Spleen (tissue), 7 donors: ENCODE results near the gene SCUBE1.

Experiments
- CTCF ChIP-seq, 11 experiments: fragments of 200-600 bp in 7 of 11; fragments of 450-650 bp in 4 of 11; sonication (generic) in 4 of 11; IDR thresholded peaks in 8 of 11; conservative IDR thresholded peaks in 3 of 11; 1 replicate in 7 of 11; 2 replicates in 4 of 11; pipeline versions ENCODE4 v1.4.0 to v1.8.0; 2016 to 2021; ENCODE audit warnings: antibody characterized with exemption in 11 of 11, inconsistent platforms in 4 of 11, mild to moderate bottlenecking in 1 of 11
- POLR2A ChIP-seq, 3 donors: fragments of 450-650 bp; IDR thresholded peaks; one replicate each; pipeline ENCODE4 v1.5.1; 2017; ENCODE audit warnings: antibody characterized with exemption in 3 of 3, mild to moderate bottlenecking in 1 of 3
- POLR2AphosphoS5 ChIP-seq, 3 donors: sonication (generic); formaldehyde crosslinking; IDR thresholded peaks; one replicate each; pipeline ENCODE4 v1.5.1; 2017; ENCODE audit warnings: antibody characterized with exemption in 3 of 3
- donor health status: DM: no; HTN: no; CAD: no; lungs with moderate emphysema.
- donor health status: DM: no; HTN: no; CAD: no.
- donor health status: DM: no; HTN: no; CAD: no.

- TF ChIP-seq CTCF (IDR thresholded peaks at IDR 0.05 in 8 of 11, conservative IDR thresholded peaks at IDR 0.05 in 3 of 11) = no peak
- TF ChIP-seq POLR2A (IDR thresholded peaks at IDR 0.05) = no peak
- TF ChIP-seq POLR2AphosphoS5 (IDR thresholded peaks at IDR 0.05) = no peak
Observed at GRCh38 chr22:43308836-43309235, 34.3 kb downstream of the SCUBE1 start.
